HG02623 (cell line): Measurements from ENCODE around the gene POLK.
"Not testable (repeated sequence)": the region's sequence is repeated elsewhere in the genome, so short reads cannot be mapped to it uniquely, and the experiment has no call there.

ENCODE experiments used
- ATAC-seq: cut with Tn5 transposase; IDR thresholded peaks from one replicate; pipeline ENCODE4 v1.9.1; 2021; ENCODE audit warnings: moderate library complexity; ENCODE audit not compliant: unreplicated experiment

The POLK gene

DNA sequence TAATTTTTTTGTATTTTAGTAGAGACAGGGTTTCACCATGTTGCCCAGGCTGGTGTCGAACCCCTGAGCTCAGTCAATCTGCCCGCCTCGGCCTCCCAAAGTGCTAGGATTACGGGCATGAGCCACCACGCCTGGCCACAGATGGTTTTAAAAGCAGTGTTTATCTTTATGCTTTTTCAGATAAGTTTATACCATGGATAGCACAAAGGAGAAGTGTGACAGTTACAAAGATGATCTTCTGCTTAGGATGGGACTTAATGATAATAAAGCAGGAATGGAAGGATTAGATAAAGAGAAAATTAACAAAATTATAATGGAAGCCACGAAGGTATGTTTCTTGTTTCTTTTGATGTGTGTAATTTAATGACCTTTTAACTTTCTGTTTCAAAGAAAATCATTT, 35.1 kb downstream of the POLK start:
- no peak for ATAC-seq

GRCh38 chr5:75547812-75548211, 36.1 kb downstream of the POLK start:
- no peak for ATAC-seq

DNA sequence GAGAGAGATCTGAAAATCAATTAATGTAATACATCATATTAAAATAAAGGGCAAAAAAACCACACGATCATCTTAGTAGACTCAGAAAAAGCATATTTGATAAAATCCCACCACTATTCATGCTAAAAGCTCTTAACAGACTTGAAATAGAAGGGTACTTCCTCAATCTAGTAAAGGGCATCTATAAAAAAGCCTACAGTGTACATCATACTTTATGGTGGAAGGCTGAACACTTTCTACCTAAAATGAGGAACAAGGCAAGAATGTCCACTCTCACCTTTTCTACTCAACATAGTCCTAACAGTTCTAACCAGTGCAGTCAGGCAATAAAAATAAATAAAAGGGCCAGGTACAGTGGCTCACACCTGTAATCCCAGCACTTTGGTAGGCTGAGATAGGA, 38.9 kb downstream of the POLK start:
- ATAC-seq: no peak

DNA sequence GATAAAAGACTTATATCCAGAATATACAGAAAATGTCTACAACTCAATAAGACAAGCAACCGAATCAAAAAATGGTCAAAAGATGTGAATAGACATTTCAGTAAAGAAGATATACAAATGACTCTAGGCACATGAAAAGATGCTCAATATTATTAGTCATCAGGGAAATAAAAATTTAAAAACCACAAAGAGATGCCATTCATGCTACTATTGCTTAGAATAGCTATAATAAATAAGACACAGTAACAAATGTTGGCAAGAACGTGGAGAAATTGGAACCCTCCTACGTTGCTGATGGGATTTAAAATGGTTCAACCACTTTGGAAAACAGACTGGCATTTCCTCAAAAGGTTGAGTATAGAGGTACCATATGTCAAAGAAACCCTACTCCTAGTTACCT, 39.8 kb downstream of the POLK start:
- ATAC-seq: no peak

DNA sequence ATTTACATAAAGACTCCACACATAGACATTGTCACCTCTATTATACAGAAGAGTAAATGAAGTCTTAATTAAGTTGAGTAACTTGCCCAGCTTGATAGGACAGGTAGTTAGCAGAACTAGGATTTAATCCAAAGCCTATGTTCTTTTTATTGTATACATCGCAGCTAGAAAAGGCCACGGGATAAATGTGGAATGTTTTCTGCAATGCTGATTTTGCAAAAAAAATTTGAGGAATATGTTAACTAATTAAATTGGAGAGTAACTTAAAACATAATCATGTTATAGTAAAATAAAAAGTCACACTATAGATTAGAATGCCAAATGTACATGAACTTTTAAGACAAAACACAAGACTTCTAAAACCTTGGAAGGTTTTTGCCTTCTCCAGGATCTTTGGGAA, 41.1 kb downstream of the POLK start:
- ATAC-seq: no peak

- no peak for ATAC-seq
Observed at GRCh38 chr5:75553358-75553757, 41.7 kb downstream of the POLK start.

GRCh38 chr5:75558221-75558620, 46.5 kb downstream of the POLK start:
- no peak for ATAC-seq

DNA sequence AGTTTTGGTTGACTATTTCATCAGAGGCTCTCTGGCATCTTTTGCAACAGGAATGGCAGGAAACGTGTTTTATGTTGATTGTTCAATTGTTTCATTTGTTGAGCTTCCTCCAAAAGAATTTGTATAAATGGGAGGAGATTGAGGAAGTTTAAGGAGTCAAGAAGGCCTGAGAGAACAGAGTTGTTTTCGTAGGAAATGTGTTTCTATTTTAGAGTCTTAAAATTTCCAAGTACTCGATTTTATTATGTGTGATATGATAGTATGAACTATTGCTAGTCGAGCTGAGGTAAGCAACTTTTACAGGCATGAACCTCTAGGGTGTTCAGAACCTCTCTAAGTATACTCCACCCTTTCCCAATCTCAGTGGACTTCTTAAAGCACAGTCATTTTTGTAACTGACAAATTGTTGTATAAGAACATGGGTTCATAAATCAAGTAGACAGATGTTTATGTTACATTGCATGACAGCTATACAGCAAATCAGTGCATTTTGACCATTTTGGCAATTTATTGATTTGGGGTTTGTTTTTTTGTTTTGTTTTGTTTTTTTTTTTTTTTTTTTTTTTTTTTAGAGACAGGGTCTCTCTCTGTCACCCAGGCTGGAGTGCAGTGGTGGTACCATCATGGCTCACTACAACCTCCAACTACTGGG, 47.4 kb downstream of the POLK start:
- ATAC-seq: no peak

DNA sequence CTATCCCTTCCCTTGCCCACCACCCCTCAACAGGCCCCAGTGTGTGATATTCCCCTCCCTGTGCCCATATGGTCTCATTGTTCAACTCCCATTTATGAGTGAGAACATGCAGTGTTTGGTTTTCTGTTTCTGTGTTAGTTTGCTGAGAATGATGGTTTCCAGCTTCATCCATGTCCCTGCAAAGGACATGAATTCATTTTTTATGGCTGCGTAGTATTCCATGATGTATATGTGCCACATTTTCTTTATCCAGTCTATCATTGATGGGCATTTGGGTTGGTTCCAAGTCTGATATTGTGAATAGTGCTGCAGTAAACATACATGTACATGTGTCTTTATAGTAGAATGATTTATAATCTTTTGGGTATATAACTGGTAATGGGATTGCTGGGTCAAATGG, 49.0 kb downstream of the POLK start:
- not testable (repeated sequence) for ATAC-seq

GRCh38 chr5:75565991-75566709, 54.5 kb downstream of the POLK start:
- ATAC-seq: not testable (repeated sequence)

GRCh38 chr5:75566710-75567309, 55.1 kb downstream of the POLK start:
- ATAC-seq: peak; percentile 74

- no peak for ATAC-seq
Observed at GRCh38 chr5:75567710-75568109, 56.0 kb downstream of the POLK start.

- no peak for ATAC-seq
Observed at GRCh38 chr5:75568202-75568601, 56.5 kb downstream of the POLK start.

GRCh38 chr5:75571547-75571946, 59.9 kb downstream of the POLK start:
- ATAC-seq: no peak

DNA sequence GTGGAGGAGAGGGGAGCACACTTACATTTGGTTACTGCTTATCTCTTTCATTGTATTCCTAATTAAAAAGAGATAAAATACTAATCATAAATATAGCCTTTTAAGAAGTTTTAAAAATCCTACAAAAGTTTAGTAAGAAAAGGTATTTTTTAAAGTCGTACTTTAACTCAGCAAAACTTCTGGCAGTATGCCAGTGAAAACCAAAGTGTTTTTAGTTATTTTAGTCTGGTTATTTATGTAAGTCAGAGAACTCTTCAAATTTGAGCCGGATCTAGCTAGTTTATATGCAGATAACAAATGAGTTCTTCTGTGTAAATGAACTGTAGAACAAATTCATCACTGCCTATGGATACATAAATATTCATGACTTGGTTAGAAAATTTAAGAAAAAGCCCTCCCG, 63.1 kb downstream of the POLK start:
- ATAC-seq: peak; percentile 8

- not testable (repeated sequence) for ATAC-seq
Observed at GRCh38 chr5:75578280-75578679, 66.6 kb downstream of the POLK start.

GRCh38 chr5:75584641-75585040, 73.0 kb downstream of the POLK start:
- ATAC-seq: no peak

- no peak for ATAC-seq
Observed at GRCh38 chr5:75588666-75589065, 77.0 kb downstream of the POLK start.

DNA sequence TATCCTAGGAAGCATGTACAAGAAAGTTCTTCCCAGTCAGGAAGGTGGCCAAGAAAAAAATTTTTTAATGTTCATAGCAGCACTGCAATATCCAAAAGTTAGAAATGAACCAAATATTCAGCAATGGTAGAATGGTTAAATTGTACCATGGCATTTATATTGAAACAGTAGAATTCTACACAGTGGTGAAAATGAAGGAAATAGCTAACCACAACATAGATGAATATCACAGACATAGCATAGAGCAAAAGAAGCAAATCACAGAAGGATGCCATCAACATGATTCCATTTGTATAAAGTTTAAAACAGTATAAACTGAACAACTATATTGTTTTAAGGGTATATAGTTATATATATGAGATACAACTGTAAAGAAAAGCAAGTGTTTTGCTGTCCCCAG, 88.8 kb downstream of the POLK start:
- no peak for ATAC-seq

DNA sequence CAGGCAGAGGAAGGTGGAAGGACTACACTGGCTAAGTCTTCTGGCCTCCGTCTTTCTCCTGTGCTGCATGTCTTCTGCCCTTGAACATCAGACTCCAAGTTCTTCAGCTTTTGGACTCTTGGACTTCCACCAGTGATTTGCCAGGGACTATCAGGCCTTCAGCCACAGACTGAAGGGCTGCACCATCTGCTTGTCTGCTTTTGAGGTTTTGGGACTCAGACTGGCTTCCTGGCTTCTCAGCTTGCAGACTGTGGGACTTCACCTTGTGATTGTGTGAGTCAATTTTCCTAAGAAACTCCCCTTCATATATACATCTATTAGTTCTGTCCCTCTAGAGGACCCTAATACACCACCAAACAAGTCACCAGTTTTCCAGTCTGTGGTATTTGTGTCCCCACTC, 89.9 kb downstream of the POLK start:
- ATAC-seq: no peak

DNA sequence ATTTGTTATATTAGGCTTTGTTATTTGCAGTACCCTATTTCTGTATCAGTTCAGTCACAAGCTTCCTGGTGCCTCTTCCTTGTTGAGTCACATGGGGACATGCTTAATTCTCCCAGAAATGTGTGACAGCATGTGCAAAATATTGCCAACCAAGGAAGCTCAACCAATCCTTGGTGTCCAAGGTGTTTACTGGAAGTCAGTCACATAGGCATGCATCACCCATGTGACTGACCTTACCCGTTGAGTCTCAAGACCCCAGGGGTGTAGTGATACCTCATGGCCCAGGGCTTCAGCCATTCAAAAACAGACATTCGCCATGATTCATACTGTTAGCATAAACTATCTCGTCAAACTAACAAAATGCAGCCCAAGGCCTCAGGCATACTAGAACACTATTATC, 90.3 kb downstream of the POLK start:
- ATAC-seq: no peak

DNA sequence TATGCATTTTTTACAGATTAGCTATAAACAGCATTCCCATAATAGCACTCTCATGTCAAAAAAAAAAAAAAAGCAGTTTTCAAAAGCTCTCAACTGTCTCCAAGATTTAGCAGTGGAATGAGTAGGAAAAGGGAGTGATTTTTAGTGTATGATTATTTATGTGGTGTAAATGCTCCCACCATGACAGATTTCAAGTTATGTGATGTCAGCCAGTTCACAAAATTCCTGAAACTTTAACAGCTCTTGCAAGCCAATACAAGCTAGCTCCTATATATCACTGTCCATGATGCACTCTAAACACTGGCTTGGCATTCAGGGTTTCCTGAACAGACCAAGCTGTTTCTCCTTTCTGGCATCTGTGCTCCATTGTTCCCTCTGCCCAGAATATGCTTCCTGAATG, 91.7 kb downstream of the POLK start:
- no peak for ATAC-seq
